Stimulated activated CD4-positive, alpha-beta T cell treated with anti-CD3 and anti-CD28 coated beads, Interleukin-12 subunit alpha, Interleukin-12 subunit beta, amount 100 ng/mL, for 4 hours (primary cell): ENCODE results near the gene SOX5.

Experiments
- DNase-seq: peaks from one replicate; pipeline ENCODE4 v3.0.0-alpha.2; 2020

Gene SOX5

GRCh38 chr12:23585156-23585781 is 364.2 kb downstream of the SOX5 start:
- DNase-seq = no peak

DNA sequence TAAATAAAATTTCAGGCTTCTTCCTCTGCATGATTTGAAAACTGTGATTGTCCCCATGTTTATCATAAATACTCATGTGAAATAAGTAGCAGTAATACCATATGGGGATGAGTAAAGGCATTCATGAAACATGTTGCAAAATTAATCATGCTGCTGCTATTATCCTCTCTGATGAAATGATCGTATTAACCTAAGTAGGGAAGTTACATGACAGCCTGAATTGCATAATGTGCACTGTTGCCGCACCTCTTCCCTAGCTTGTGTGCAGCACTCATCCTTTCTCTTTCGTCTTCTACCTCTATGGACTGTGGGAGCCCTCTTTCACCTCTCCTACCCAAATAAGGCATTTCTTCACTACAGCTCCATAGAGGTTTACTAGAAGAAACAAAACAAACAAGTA is 367.6 kb downstream of the SOX5 start:
- DNase-seq = no peak

DNA sequence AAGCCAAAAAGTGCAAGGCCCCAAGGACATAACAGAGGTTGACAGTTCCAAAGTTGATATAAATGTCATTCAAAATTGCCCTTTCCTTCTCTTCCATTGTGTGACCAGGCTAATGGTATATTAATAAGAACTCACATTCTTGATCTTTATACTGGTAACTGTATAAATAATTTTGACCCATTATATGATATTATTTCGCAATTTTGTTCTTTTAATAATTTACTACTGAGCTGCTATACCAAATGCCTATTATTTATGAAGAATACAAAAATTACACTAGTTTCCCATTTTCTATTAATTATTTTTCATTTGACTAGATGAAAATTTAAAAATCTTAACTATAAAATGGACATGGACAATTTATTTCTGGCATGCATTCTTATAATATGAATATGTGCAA is 370.2 kb downstream of the SOX5 start:
- DNase-seq = no peak

DNA sequence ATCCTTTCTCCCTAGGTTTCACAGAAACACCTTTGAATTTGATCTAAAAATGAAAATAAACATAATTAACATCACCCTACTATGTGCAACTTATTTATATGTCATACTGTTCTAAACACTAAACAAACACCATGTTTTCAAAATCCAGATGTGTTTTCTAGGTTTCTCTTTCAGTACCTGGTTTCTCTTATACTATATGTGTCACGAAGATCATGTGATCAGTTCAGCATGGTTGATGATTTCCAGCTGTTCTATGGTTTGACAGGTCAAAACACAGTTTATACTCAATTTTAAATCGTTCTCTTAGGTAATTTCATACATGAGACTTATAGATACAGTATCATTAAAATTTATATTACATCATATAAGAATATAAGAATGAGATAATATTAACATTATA is 373.1 kb downstream of the SOX5 start:
- no peak for DNase-seq

- no peak for DNase-seq
These were observed 380.1 kb downstream of the SOX5 start for GRCh38 chr12:23569356-23569755.

- DNase-seq = no peak
These were observed 383.3 kb downstream of the SOX5 start for GRCh38 chr12:23566133-23566532.

DNA sequence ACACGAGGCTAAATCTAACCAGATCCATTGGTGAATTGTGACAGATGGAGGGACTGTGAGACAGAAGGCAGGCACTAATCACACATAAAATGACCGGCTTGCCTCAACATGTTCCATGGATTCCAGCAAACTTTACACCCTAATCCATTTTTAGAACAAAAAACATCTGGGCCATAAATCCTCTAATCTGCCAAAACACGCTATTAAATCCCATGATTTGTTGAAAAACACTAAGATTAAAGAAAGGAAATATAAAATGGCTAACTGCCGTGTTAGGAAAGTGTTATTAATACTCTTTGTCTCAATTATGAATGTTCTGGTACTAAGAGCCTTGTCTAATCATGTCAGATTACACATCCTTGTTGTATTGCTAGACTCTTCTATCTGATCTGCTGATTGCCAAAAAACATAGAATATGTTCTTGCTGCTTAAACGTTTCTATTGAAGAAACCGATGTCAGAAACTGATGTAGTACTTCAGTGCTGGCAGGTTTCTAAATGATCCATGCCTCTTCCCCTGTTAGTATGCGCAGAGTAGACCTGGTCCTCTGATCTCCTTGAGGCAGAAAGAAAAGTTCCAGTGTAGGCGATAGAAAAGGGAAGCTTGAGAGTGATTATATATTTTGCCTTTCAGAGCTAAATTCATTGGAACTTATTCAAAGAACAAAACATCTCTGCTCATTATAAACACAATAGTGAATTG is 384.9 kb downstream of the SOX5 start:
- DNase-seq = no peak

GRCh38 chr12:23561364-23562345 is 387.8 kb downstream of the SOX5 start:
- DNase-seq = no peak

DNA sequence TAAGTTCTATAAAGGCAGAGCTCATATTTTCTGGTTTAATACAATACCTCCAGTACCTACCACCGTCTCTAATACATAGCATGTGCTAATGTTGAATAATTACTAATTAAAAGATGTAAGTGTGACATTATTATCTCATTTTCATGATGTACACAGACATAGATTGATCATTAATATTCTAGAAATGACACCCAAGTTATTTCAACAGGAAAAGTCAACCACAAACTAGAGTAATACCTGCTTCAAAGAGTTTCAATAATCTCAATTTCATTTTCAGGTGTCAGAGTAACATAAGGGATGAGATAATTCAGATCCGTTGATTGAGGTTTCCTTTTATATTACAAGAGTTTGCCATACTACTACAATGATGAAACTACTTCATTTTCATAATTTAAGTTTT is 388.9 kb downstream of the SOX5 start:
- DNase-seq = no peak

DNA sequence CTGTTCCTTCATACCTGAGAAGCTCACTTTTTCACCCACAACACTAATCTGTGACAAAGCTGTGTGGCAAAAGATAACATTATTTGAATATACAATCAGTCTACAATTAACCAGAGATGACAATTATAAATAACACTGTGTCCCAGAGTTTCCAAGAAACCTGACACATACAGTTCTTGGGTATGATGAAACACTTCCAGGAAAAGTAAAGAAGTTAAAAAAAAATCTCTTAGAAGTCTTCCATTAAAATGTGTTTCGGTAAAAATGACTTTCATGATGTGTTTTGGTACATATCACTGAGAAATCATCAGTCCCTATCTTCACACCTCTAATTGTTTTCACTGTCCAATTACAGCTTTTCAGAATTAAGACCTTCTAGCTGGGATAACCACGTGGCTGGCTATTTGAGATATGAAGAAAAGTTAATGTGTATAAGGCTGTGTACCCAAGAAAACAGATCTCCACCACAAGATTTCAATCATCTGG is 390.2 kb downstream of the SOX5 start:
- no peak for DNase-seq

- no peak for DNase-seq
These were observed 392.8 kb downstream of the SOX5 start for GRCh38 chr12:23556661-23557060.

DNA sequence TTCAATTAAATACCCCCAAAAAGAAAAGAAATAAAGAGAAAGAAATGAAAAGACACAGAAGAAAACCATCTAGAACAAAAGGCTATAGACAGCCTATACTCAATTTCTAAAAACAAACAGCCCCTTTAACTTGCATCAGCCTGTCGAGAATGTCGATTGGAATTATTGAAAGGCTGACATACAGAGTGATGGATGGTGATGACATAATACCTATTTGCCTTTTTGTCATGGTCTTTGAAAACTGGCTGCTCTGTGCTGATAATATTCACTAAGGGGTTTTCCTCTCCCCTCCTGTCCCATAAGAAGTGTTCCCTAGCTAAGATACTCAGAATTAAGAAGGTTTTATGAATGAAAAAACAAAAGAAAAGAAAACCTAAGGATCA is 393.7 kb downstream of the SOX5 start:
- no peak for DNase-seq

DNA sequence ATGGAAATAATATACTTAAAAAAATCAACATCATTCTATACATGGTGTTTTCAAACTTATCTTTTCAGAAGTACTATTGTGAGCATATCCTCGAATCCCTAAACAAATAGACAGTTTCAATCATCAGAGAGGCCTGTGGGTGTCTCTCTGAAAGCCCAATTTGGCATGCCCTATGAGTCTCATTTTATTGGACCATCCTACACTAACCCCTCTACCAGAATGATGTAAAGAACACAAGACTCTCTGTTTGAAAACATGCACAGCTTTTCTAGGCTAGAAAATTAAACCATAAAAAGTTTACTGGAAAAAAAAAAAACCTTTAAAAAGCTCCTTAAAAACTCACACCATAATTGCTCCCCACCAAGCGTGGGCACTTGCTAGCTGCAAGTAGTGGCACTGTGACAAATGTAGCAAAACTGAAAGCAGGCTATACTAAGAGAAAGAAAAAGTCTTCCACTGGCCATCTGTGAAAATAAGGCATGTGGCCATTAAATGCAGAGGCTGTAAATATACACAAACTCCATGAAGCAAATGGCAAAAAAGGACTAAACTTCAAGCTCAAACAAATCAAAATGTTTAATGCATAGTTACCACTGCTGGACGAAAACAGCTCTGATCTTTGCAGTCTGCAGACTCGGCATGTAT is 394.2 kb downstream of the SOX5 start:
- no peak for DNase-seq

- no peak for DNase-seq
These were observed 397.1 kb downstream of the SOX5 start for GRCh38 chr12:23552417-23552816.

GRCh38 chr12:23550753-23551152 is 398.7 kb downstream of the SOX5 start:
- no peak for DNase-seq

- no peak for DNase-seq
These were observed 400.7 kb downstream of the SOX5 start for GRCh38 chr12:23548742-23549141.

DNA sequence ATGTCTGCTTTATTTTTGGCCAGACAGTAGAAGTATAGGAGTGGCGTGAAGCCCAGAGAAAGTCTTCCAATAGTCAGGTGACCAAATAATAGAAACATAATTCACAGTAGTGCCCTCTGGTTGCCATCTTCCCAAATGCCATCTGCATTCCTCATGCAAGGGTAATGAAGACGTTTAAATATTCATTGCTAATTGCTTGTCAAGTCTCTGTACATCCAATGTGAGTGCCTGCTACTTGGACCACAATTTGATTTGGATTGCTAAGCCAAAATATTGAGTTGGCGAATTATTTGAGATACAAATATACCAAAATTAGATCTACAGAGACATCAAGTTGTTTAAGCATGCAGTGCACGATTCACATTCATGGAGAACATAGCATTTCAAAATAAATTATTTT is 402.7 kb downstream of the SOX5 start:
- no peak for DNase-seq

DNA sequence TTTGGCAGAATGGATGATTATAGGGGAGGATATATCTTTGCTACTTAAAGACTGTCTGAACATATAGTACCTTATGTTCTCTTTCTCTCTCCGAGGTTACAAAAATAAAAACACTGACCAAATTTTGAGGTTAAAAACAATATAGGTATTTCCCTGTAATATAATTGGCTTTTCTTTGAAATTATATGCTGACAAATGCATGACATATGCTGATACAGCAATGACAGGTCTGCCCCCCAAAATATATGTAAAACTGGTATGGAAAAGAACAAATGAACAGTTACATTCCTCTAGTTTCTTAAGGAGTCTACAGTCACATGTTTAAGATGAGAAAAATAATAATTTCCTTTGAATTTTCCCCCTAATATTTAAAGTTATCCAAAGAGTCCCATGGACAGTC is 405.7 kb downstream of the SOX5 start:
- no peak for DNase-seq

DNA sequence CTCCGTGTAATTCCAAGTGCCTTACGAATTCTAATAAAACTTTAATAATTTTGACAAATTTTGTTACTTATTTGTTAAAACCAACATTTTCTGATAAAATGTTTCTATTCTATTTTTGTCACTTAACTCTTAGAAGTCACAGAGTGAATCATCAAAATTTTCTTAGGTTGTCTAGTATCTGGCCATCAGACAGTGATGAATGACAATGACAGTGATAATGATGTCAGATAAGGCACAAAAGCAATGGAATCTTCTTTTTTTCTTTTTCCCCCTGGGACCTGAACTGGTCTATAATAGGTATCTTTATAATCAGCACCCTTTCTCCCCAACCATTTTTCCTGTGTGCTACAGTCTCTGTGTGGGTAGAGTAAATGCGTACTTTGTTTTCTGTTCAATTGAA is 407.3 kb downstream of the SOX5 start:
- no peak for DNase-seq

- no peak for DNase-seq
These were observed 408.9 kb downstream of the SOX5 start for GRCh38 chr12:23540572-23540971.

- DNase-seq = no peak
These were observed 413.2 kb downstream of the SOX5 start for GRCh38 chr12:23536293-23536692.

DNA sequence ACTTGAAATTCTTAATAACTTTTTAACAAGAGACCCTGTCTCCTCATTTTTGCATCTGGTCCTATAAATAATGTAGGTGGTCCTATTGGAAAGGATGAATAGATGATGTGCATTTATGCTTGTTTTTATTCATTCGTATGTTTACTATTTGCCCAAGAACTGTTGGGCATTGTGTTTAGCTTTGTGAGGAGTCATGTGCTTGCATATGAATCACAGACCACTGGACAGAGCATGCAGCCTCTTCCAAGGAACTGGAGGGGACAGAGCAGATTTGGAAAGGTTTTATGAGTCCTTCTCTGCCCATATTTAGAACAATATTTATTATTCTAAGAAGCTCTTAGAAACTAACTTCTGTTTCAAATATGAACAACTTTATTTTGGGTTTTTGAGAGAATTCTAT is 414.0 kb downstream of the SOX5 start:
- no peak for DNase-seq

- DNase-seq = no peak
These were observed 415.3 kb downstream of the SOX5 start for GRCh38 chr12:23534196-23534595.
